Measurements from ENCODE around the gene MBP. TPM values are rescaled to one million over a fixed set of nuclear protein-coding genes. Genes with fewer than 3 reads are reported as not detected.

Gene MBP
- total RNA-seq, 2 experiments from 2014 or later, result 75.4 to 79.2 TPM

- H3K36me3 Mint-ChIP-seq (ENCODE audit: low read depth), result peaks cover 81% of the 10 kb centered on the region
- CTCF ChIA-PET, result interaction anchor here (0.5 to 1.6 kb wide), 4 partner anchors 26 to 69 kb away, joined by 3 to 4 read pairs (median 3); no protein-coding TSS in a partner anchor
- H3K4me1 Mint-ChIP-seq (ENCODE audit: low read depth), result peaks cover 98% of the 10 kb centered on the region
- peak in 7 of 14 experiments; percentile 47 to 81 (median 54) for DNase-seq
- no peaks in the 10 kb centered on the region for H3K9me3 ChIP-seq (ENCODE audit: control insufficient read depth in 1 of 2, insufficient read depth in 1 of 2, low read length in 2 of 2)
- H3K27ac ChIP-seq (ENCODE audit: low read depth in 1 of 2, low read length in 2 of 2), result peak overlapping the region; percentile 56 to 81
- peaks cover 96% of the 10 kb centered on the region for H3K4me1 ChIP-seq (ENCODE audit: insufficient read depth, low read length)
- H3K4me3 ChIP-seq (ENCODE audit: low read length), result no peak overlapping the region
- no peaks in the 10 kb centered on the region for H3K9me3 Mint-ChIP-seq
- no peak for TF ChIP-seq CTCF (IDR thresholded peaks at IDR 0.05)
- peak; percentile 6 for ATAC-seq (ENCODE audit: poor library complexity)
- intact Hi-C loops (cut with DNase I, micrococcal nuclease), result loop anchor here (1.0 to 5.0 kb wide), 4 partner anchors 8 to 62 kb away; partner anchors contain the start of gene MBP (in 1 of the 2)
- H3K27me3 ChIP-seq (ENCODE audit: control insufficient read depth in 1 of 2, insufficient read depth in 2 of 2, low read length in 2 of 2), result no peaks in the 10 kb centered on the region
- peak overlapping the region; percentile 98 for H3K27ac Mint-ChIP-seq
- POLR2A ChIA-PET, result interaction anchor here (1.4 to 4.4 kb wide), 3 partner anchors 28 to 62 kb away, joined by 4 to 33 read pairs (median 23); partner anchors contain the start of gene MBP
- peak overlapping the region; percentile 74 for H3K4me3 Mint-ChIP-seq
- H3K36me3 ChIP-seq (ENCODE audit: insufficient read depth, low read length), result peaks cover 25% of the 10 kb centered on the region
- no peaks in the 10 kb centered on the region for H3K27me3 Mint-ChIP-seq
Observed at GRCh38 chr18:77069931-77070330, 62.7 kb downstream of the MBP start.

- Histone ChIP-seq H3K27me3 (ENCODE audit: control insufficient read depth in 1 of 2, insufficient read depth in 2 of 2, low read length in 2 of 2) (no peaks in the 10 kb centered on the region), H3K4me1 (ENCODE audit: insufficient read depth, low read length) (peaks cover 97% of the 10 kb centered on the region), H3K4me3 (ENCODE audit: low read length) (no peak overlapping the region), H3K36me3 (ENCODE audit: insufficient read depth, low read length) (peaks cover 27% of the 10 kb centered on the region), H3K27ac (ENCODE audit: low read depth in 1 of 2, low read length in 2 of 2) (peak overlapping the region; percentile 43 to 81), H3K9me3 (ENCODE audit: control insufficient read depth in 1 of 2, insufficient read depth in 1 of 2, low read length in 2 of 2) (no peaks in the 10 kb centered on the region)
- H3K9me3 Mint-ChIP-seq, result no peaks in the 10 kb centered on the region
- peaks cover 98% of the 10 kb centered on the region for H3K4me1 Mint-ChIP-seq (ENCODE audit: low read depth)
- peaks cover 83% of the 10 kb centered on the region for H3K36me3 Mint-ChIP-seq (ENCODE audit: low read depth)
- peak overlapping the region; percentile 98 for H3K27ac Mint-ChIP-seq
- H3K4me3 Mint-ChIP-seq, result peak overlapping the region; percentile 74
- ATAC-seq (ENCODE audit: poor library complexity) (no peak), DNase-seq (no peak)
- no peak for TF ChIP-seq CTCF (IDR thresholded peaks at IDR 0.05)
- CTCF ChIA-PET, result interaction anchor here (0.8 to 2.7 kb wide), 4 partner anchors 13 to 69 kb away, joined by 3 to 11 read pairs (median 4); no protein-coding TSS in a partner anchor
- POLR2A ChIA-PET, result interaction anchor here (0.7 to 4.4 kb wide), 7 partner anchors 9 to 62 kb away, joined by 3 to 33 read pairs (median 5); partner anchors contain the start of gene MBP
- H3K27me3 Mint-ChIP-seq, result no peaks in the 10 kb centered on the region
- intact Hi-C loops (cut with DNase I, micrococcal nuclease), result loop anchor here (2.0 to 5.0 kb wide), 3 partner anchors 15 to 63 kb away; partner anchors contain the start of gene MBP (in 1 of the 2)
Observed at GRCh38 chr18:77069482-77069881, 63.1 kb downstream of the MBP start.

GRCh38 chr18:77068321-77069312, 64.0 kb downstream of the MBP start:
- TF ChIP-seq CTCF (IDR thresholded peaks at IDR 0.05), result no peak
- no peaks in the 10 kb centered on the region for H3K9me3 ChIP-seq (ENCODE audit: control insufficient read depth in 1 of 2, insufficient read depth in 1 of 2, low read length in 2 of 2)
- Mint-ChIP-seq H3K27ac (peak overlapping the region; percentile 98), H3K4me3 (peak overlapping the region; percentile 84), H3K9me3 (no peaks in the 10 kb centered on the region), H3K27me3 (no peaks in the 10 kb centered on the region), H3K4me1 (ENCODE audit: low read depth) (peaks cover 98% of the 10 kb centered on the region), H3K36me3 (ENCODE audit: low read depth) (peaks cover 85% of the 10 kb centered on the region)
- peak overlapping the region; percentile 56 to 81 for H3K27ac ChIP-seq (ENCODE audit: low read depth in 1 of 2, low read length in 2 of 2)
- intact Hi-C loops (cut with DNase I, micrococcal nuclease), result loop anchor here (1.0 to 5.0 kb wide), 4 partner anchors 14 to 64 kb away; partner anchors contain the start of gene MBP (in 1 of the 2)
- H3K36me3 ChIP-seq (ENCODE audit: insufficient read depth, low read length), result peaks cover 32% of the 10 kb centered on the region
- no peaks in the 10 kb centered on the region for H3K27me3 ChIP-seq (ENCODE audit: control insufficient read depth in 1 of 2, insufficient read depth in 2 of 2, low read length in 2 of 2)
- ATAC-seq (ENCODE audit: poor library complexity) (peak; percentile 67), DNase-seq (peak in 11 of 14 experiments; percentile 35 to 84 (median 55))
- peak overlapping the region; percentile 6 for H3K4me3 ChIP-seq (ENCODE audit: low read length)
- ChIA-PET CTCF (interaction anchor here (1.3 to 2.7 kb wide), 4 partner anchors 13 to 68 kb away, joined by 4 to 11 read pairs (median 6); no protein-coding TSS in a partner anchor), POLR2A (interaction anchor here (0.7 to 4.4 kb wide), 9 partner anchors 9 to 63 kb away, joined by 3 to 33 read pairs (median 6); partner anchors contain the start of gene MBP)
- H3K4me1 ChIP-seq (ENCODE audit: insufficient read depth, low read length), result peaks cover 94% of the 10 kb centered on the region
